ENCODE measurements around the gene SLC6A3. TPM values are rescaled to one million over a fixed set of nuclear protein-coding genes. Genes with fewer than 3 reads are reported as not detected.

Gene SLC6A3
- total RNA-seq, 1 donor from 2014 or later: not detected

DNA sequence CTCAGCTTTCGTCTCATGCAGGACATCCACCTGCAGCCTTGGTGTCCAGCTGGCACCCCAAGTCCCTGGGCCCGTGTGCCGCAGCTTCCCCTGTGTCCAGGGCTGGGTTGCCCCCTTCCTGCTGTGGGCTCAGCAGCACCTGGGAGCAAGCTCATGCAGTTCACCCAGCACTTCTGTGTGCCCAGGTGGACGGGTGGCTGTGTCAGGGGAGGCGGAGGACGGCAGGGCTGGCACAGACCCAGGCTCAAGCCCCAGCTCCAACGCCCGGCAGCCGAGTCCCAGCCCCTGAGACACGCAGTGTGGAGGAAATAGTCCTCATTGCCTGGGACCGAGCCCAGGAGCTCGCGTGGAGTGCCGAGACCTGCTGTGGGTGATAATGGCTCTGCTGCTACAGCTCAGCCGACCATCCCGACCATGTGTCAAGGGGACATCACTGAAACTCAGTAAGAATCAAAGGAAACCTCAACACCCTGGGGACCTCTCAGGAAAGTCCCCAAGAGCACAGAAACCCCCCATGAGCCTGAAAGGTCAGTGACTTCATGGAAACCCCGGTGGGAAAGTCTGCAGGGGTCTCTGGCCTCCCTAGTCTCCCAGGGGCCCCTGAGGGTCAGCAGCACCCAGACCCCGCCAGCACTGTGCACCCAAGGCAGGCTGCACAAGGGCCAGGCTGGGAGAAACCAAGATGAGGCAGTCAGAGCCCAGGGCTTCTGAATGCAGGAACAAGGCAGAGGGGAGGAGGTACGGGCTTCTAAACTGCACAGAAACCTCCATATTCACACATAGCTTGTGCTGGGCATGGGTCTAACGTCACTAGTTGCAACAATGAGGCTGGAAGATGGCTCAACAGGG is 39.7 kb upstream of the SLC6A3 start:
- H3K36me3 Mint-ChIP-seq (ENCODE audit: low read depth): peaks cover 17% of the 10 kb centered on the region

DNA sequence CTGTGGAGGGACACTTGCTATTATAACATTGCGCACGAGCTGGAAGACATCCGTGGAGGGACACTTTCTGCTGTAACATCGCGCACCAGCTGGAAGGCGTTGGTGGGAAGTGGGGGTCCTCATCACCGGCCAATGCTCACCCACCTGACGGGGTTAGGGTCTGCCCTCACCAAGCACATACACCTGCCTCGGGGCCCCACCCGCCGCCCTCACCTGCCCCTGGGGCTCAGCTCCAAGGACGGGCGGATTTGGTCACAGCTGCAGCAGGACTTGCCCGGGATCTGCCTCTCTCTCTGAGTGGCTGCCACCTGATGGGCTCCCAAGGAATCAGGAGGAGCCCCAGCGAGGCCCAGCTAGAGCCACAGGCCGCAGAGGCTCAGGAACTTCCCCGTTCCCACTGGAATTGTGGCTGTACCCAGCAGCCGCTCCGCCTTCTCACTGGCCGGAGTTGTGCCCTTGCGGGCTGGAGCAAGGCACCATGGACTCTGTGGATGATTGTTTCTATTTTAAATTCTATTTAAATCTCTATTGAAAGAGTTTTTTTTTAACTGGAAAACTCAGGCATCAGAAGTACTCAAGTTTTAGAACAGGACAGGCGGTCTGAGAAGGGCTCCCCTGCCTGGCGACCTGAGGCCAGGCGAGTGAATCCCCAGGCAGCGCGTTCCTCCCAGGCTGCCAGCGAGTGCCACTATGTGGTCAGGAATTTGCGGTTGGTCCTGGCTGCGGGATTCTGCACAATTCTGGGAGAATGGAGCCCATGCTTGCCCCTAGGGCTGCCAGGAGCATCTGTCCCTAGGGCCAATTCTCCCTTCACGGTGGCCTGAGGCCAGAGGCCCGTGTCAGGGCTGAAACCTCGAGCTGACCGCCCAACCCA is 38.9 kb upstream of the SLC6A3 start:
- no peak for DNase-seq (ENCODE audit: low spot score)
- H3K36me3 Mint-ChIP-seq (ENCODE audit: low read depth): peaks cover 14% of the 10 kb centered on the region
- no peaks in the 10 kb centered on the region for H3K27me3 Mint-ChIP-seq (ENCODE audit: low read depth)
- no peak overlapping the region for H3K27ac Mint-ChIP-seq (ENCODE audit: unreplicated experiment)
- H3K4me1 Mint-ChIP-seq (ENCODE audit: low read depth): no peaks in the 10 kb centered on the region
- H3K4me3 Mint-ChIP-seq (ENCODE audit: unreplicated experiment): no peak overlapping the region
- H3K9me3 Mint-ChIP-seq (ENCODE audit: low read depth): no peaks in the 10 kb centered on the region
- TF ChIP-seq, protein P1, sequence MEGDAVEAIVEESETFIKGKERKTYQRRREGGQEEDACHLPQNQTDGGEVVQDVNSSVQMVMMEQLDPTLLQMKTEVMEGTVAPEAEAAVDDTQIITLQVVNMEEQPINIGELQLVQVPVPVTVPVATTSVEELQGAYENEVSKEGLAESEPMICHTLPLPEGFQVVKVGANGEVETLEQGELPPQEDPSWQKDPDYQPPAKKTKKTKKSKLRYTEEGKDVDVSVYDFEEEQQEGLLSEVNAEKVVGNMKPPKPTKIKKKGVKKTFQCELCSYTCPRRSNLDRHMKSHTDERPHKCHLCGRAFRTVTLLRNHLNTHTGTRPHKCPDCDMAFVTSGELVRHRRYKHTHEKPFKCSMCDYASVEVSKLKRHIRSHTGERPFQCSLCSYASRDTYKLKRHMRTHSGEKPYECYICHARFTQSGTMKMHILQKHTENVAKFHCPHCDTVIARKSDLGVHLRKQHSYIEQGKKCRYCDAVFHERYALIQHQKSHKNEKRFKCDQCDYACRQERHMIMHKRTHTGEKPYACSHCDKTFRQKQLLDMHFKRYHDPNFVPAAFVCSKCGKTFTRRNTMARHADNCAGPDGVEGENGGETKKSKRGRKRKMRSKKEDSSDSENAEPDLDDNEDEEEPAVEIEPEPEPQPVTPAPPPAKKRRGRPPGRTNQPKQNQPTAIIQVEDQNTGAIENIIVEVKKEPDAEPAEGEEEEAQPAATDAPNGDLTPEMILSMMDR (IDR thresholded peaks at IDR 0.05): no peak

More for the DNA sequence above, 39.7 kb upstream of the SLC6A3 start:
- no peak for DNase-seq (ENCODE audit: low spot score)
- Mint-ChIP-seq H3K4me3 (ENCODE audit: unreplicated experiment) (no peak overlapping the region), H3K9me3 (ENCODE audit: low read depth) (no peaks in the 10 kb centered on the region), H3K27ac (ENCODE audit: unreplicated experiment) (no peak overlapping the region), H3K27me3 (ENCODE audit: low read depth) (no peaks in the 10 kb centered on the region), H3K4me1 (ENCODE audit: low read depth) (no peaks in the 10 kb centered on the region)
- TF ChIP-seq, protein P1 (IDR thresholded peaks at IDR 0.05): no peak

DNA sequence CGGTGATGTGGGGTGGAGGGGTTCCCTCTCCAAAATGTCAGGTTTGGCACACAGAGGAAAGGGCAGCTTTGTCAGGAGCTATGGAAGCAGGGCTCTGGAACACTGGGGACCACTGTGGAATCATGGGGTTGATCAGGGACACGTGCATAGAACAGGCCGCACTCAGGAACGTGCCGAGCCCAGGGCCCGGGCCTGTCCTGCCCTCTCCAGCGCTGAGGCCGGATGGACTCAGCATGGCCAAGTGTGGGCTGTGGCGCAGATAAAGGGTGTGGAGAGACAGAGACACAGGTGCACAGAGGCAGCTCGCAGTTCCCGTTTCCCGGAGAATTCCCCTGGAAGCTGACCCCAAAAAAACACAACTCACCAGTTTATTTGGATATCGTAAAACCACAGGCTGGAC is 37.8 kb upstream of the SLC6A3 start:
- TF ChIP-seq, protein P1 (IDR thresholded peaks at IDR 0.05): no peak
- Mint-ChIP-seq H3K27me3 (ENCODE audit: low read depth) (no peaks in the 10 kb centered on the region), H3K4me1 (ENCODE audit: low read depth) (no peaks in the 10 kb centered on the region), H3K27ac (ENCODE audit: unreplicated experiment) (no peak overlapping the region), H3K36me3 (ENCODE audit: low read depth) (peaks cover 12% of the 10 kb centered on the region), H3K4me3 (ENCODE audit: unreplicated experiment) (no peak overlapping the region), H3K9me3 (ENCODE audit: low read depth) (no peaks in the 10 kb centered on the region)
- DNase-seq (ENCODE audit: low spot score): no peak

DNA sequence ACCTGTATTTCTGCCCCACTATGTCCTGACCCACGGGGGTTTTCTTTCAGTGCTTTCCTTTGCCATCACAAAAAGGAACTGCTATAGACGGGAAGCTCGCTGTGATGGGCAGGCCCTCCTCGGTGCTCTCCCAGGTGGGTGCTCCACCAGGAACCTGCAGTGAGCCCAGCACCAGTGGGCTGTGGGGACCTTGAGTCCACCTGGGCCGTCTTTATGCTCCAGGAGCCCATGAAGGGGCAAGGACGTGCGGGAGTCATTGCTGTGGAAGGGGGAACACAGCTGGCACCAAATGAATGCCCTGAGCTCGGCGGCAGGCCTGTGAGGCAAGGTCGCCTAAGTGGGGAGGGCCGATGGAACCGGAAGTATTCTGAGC is 36.7 kb upstream of the SLC6A3 start:
- H3K36me3 Mint-ChIP-seq (ENCODE audit: low read depth): peaks cover 9% of the 10 kb centered on the region
- H3K27ac Mint-ChIP-seq (ENCODE audit: unreplicated experiment): no peak overlapping the region
- no peaks in the 10 kb centered on the region for H3K9me3 Mint-ChIP-seq (ENCODE audit: low read depth)
- H3K4me1 Mint-ChIP-seq (ENCODE audit: low read depth): no peaks in the 10 kb centered on the region
- no peaks in the 10 kb centered on the region for H3K27me3 Mint-ChIP-seq (ENCODE audit: low read depth)
- no peak overlapping the region for H3K4me3 Mint-ChIP-seq (ENCODE audit: unreplicated experiment)
- no peak for DNase-seq (ENCODE audit: low spot score)
- TF ChIP-seq, protein P1 (IDR thresholded peaks at IDR 0.05): no peak

DNA sequence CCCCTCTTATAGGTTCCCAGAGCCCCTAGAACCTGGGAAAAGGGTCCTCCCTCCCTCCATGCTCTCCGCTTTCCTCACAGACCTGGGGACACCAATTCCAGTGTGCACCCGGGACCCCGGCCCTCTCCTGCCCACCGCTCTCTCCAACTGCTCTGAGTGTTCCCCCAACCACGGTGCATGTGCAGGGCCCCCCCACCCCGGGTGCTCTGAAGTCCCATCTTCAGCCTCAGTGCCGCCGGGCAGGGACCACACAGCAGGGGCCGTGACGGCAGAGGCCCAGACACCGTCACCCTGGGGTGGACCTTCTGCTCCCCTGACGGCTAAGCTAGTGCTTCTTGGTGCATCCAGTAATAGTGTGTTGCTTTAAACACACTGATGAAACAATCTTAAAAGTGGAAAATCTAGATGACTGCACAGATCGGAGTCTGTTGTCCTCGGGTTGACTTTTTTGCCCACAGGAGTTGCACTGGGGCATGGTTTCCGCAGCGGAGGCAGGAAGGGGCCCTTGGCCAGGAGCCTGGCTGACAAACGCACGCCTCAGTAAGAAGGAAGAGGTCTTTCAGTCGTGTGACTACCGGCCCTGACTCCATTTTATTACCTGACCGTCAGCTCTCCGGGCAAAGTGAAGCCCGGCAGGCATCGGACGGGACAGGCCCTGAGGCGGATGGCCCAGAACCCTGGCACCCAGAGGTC is 36.2 kb upstream of the SLC6A3 start:
- no peak overlapping the region for H3K4me3 Mint-ChIP-seq (ENCODE audit: unreplicated experiment)
- no peaks in the 10 kb centered on the region for H3K9me3 Mint-ChIP-seq (ENCODE audit: low read depth)
- DNase-seq (ENCODE audit: low spot score): no peak
- H3K27me3 Mint-ChIP-seq (ENCODE audit: low read depth): no peaks in the 10 kb centered on the region
- TF ChIP-seq, protein P1 (IDR thresholded peaks at IDR 0.05): no peak
- peaks cover 12% of the 10 kb centered on the region for H3K36me3 Mint-ChIP-seq (ENCODE audit: low read depth)
- H3K27ac Mint-ChIP-seq (ENCODE audit: unreplicated experiment): no peak overlapping the region
- no peaks in the 10 kb centered on the region for H3K4me1 Mint-ChIP-seq (ENCODE audit: low read depth)

Data from chondrocyte (in vitro differentiated cells).